Measurements from ENCODE around the gene SNN.

SNN gene

GRCh38 chr16:11667221-11667823 lies 933 bp upstream of the SNN start:
- no peak for DNase-seq (ENCODE audit: low read depth in 2 of 2)

GRCh38 chr16:11668623-11669379 lies 546 bp downstream of the SNN start:
- DNase-seq (ENCODE audit: low read depth in 2 of 2), result no peak

GRCh38 chr16:11669380-11670146 lies 1.3 kb downstream of the SNN start:
- DNase-seq (ENCODE audit: low read depth in 2 of 2), result no peak

- no peak for DNase-seq (ENCODE audit: low read depth in 2 of 2)
Observed at GRCh38 chr16:11670171-11671131, 2.2 kb downstream of the SNN start.

DNA sequence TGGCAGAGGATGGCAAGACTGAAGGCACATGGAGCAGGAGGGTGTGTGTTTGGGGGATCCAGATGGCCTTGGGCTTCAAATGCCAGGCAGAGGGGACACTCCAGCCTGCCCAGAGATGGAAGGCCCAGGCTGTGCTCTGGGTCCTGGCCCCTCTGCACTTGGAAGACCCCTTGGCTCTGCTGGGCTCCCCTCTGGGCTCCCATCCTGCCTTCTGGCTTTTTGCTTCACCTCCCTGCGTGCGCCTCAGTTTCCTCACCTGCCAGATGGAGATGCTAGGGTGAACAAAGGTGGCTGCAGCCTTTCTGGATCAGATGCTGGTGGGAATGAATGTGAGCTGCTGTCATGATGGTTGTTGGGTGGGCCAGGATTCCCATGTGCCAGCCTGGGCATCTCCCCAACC lies 3.0 kb downstream of the SNN start:
- no peak for DNase-seq (ENCODE audit: low read depth in 2 of 2)

DNA sequence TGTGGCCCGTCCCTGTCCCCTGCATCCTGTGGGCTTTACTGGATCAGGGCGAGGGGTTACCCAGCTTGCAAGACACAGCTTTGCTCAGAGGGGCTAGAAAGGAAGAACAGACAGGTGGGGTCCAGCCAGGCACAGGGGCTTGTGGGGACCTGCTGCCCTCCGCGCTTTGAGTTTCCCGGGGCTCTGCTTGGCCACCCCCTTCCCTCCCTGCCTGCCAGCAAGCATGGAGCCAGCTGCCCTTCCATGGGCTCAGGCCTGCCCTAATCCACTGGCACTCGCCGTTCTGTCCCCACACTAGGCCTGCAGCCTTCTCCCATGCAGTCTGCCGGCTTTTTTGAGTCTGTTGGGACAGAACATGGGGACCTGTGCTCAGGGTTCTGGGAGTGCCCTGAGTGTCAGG lies 3.4 kb downstream of the SNN start:
- DNase-seq (ENCODE audit: low read depth in 2 of 2), result no peak

DNA sequence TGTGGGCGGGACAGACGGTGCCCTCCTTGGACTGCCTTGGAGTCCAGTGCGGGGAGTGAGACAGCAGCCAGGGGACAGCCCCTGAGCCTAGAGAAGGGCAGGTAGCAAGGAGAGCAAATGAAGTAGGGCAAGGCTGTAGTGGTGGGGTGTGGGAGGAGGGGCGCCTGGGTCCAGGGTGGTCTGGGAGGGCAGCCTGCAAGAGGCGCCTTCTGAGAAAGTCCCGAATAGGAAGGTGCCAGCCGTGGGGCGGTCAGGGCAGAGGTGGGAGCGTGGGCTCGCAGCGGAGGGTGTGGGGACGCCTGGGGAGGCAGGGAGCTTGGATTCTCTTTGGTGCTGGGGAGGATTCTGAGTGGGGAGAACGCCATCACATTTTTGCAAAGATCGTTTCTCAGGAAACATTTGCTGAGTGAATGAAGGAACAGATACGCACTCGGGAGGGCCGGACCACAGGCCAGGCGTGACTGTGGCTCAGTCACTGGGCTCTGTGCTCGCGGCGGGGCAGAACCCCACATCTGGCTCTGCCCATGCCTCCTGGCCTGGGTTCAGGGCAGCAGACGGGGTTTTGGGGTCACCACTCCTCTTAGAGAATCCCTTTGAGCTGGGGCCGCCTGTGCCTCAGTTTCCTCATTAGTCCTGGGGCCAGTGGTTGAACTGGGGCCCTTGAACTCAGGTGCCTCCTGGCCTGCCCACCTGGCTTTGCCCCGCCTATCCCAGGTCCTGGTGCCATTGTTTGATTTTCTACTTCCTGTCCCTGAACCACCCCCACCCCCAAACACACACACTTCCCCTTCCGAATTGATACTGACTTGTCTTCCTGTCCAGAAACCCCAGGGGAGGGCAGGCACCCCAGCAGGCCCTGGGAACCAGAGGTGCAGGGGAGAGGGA lies 4.2 kb downstream of the SNN start:
- no peak for DNase-seq (ENCODE audit: low read depth in 2 of 2)

- DNase-seq (ENCODE audit: low read depth in 2 of 2), result no peak
Observed at GRCh38 chr16:11673091-11674000, 5.1 kb downstream of the SNN start.

DNA sequence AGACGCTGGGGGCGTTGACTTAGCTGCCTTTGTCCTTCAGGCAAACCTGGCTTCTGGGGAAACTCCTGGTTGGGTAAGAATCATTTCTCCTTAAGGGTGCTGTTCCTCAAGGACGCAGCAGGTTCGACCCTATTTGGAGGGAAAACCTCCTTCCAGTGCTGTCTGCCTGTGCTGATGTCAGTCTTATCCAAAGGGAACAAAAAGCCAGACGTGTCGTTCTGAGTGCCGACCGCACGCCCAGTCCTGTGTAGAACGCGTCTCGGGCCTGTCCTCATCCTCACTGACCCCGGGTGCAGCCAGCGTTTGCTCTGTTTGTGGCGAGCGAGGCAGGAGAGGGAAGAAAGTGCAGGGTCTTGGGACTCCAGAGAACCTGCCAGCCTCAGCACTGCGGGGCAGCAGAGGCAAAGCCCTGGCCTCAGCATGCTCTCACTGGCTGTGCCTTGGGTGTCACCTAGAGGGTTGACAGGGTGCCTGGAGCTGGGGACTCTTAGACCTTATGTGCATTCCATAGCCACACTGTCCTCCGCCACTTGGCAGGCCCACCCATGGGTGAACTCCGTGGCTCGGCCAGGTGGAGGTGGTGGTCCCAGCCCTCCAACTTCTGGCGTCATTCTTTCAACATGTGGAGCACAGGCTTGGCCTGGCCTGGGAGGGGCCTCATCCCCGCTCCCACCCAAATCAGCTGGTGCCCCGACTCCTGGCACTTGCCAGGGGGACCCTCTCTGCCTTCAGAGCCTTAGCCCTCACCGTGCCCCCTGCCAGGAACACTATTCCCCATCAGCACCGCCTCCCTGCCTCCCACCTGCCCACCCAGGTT lies 6.0 kb downstream of the SNN start:
- DNase-seq (ENCODE audit: low read depth in 2 of 2), result no peak

DNA sequence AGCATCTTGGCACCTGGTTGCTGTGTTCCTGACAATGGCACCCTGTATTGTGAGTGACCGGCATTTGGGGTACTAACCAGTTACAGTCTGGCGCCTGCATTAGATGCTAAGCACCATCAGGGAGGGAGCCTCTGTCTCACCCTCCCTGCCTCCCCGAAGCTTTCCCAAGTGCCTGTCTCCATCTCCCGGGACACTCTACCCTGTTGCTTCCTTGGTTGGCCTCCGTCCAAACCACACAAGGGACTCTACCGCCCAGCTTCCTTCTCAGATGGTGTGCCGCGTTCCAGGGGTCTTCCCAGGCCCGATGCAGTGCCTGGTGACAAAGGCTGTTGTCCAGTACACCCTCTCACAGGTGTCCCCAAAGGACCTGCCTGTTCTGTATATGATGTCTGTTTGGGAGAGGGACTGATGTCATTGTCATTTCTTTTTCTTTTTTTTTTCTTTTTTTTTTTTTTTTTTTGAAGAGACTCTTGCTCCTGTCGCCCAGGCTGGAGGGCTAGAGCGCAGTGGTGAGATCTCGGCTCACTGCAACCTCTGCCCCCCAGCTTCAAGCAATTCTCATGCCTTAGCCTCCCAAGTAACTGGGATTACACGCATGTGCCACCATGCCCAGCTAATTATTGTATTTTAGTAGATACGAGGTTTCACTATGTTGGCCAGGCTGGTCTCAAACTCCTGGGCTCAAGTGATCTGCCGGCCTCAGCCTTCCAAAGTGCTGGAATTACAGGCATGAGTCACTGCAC lies 6.7 kb downstream of the SNN start:
- no peak for DNase-seq (ENCODE audit: low read depth in 2 of 2)

GRCh38 chr16:11675561-11676511 lies 7.6 kb downstream of the SNN start:
- DNase-seq (ENCODE audit: low read depth in 2 of 2), result no peak

- no peak for DNase-seq (ENCODE audit: low read depth in 2 of 2)
Observed at GRCh38 chr16:11676799-11677198, 8.5 kb downstream of the SNN start.

DNA sequence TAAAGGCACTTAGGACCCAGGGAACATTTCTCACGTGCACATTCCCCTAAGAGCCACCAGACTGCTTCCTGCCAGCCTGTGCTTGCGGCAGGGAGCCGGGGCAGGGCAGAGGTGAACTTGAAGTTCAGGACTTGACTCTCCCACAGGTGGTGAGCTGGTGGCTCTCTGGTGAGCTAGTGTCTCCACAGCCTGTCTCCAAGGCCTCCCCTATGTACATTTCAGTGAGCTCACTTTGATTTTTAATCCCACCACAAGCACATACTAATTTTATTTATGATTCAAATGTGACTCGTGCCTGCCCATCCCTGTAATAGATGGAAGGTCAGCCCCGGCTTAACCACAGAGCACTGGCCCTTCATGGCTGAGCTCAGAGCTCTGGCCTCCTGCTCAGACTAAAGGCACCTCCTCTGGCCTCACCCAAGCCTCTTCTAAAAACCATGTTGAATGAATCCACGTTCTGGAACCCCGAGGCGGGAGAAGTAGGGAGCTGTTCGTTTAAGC lies 9.2 kb downstream of the SNN start:
- no peak for DNase-seq (ENCODE audit: low read depth in 2 of 2)

GRCh38 chr16:11677959-11678881 lies 10.0 kb downstream of the SNN start:
- no peak for DNase-seq (ENCODE audit: low read depth in 2 of 2)

DNA sequence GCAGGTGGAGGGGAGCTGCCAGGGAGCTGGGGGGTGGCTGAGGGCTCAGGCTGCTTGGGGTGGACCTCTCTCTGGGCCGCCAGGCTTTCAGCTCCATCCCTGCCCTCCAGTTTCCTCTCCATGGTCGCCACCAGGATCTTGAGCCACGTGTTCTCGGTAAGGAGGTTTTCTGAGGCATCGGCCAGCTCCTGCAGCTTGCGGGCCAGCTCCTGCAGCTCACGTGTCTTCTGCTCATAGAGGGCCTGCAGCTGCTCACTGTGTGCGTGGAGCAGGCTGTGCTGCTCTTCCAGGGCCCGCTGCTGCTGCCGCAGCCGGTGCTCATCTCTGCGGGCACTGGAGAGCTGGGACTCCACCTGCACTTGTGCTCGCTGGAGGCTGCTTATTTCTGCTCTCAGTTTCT lies 11.0 kb downstream of the SNN start:
- DNase-seq (ENCODE audit: low read depth in 2 of 2), result no peak

All from activated CD8-positive, alpha-beta memory T cell treated with anti-CD3 and anti-CD28 coated beads for 4 hours (primary cell).